B cell (primary cell): ENCODE data around the gene BLOC1S5.

ENCODE experiments used
- EZH2 ChIP-seq: IDR thresholded peaks from 2 replicates; pipeline ENCODE4 v1.6.1; 2012; ENCODE audit warnings: borderline replicate concordance, low read depth, mild to moderate bottlenecking, moderate library complexity, low read length; ENCODE audit not compliant: insufficient read depth, poor library complexity, severe bottlenecking
- TF ChIP-seq, protein P1 (sequence below): fragments of 200-600 bp; IDR thresholded peaks from one replicate; pipeline ENCODE4 v1.8.0; 2022; ENCODE audit warnings: antibody characterized with exemption, mild to moderate bottlenecking

DNA sequence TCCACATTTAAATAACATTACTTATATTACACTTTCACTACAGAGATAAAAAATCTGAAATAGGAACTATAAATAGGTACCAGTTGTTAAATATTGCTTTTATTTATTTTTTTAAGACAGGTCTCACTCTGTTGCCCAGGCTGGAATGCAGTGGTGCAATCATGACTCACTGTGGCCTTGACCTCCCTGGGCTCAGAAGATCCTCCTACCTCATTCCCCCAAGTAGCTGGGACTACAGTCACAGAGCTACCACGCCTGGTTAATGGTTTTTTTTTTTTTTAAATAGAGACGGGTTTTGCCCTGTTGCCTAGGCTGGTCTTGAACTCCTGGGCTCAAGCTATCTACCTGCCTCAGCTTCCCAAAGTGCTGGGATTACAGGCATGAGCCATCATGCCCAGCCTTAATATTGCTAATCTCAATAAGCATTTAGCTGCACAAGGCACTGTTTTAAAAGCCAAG is 20.9 kb upstream of the BLOC1S5 start:
- TF ChIP-seq, protein P1, sequence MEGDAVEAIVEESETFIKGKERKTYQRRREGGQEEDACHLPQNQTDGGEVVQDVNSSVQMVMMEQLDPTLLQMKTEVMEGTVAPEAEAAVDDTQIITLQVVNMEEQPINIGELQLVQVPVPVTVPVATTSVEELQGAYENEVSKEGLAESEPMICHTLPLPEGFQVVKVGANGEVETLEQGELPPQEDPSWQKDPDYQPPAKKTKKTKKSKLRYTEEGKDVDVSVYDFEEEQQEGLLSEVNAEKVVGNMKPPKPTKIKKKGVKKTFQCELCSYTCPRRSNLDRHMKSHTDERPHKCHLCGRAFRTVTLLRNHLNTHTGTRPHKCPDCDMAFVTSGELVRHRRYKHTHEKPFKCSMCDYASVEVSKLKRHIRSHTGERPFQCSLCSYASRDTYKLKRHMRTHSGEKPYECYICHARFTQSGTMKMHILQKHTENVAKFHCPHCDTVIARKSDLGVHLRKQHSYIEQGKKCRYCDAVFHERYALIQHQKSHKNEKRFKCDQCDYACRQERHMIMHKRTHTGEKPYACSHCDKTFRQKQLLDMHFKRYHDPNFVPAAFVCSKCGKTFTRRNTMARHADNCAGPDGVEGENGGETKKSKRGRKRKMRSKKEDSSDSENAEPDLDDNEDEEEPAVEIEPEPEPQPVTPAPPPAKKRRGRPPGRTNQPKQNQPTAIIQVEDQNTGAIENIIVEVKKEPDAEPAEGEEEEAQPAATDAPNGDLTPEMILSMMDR = no peak
- TF ChIP-seq EZH2 = no peak
